ENCODE measurements around the gene CEBPG.
A peak's percentile ranks its signal among the peaks of the same experiment; 100 is the strongest.

The CEBPG gene

GRCh38 chr19:33426621-33427361 is 53.3 kb downstream of the CEBPG start:
- Mint-ChIP-seq H3K36me3 (peaks cover 6% of the 10 kb centered on the region), H3K27ac (no peak overlapping the region), H3K9me3 (no peaks in the 10 kb centered on the region), H3K27me3 (peaks cover 9% of the 10 kb centered on the region), H3K4me1 (peaks cover 9% of the 10 kb centered on the region), H3K4me3 (no peak overlapping the region)
- no peak for ATAC-seq

DNA sequence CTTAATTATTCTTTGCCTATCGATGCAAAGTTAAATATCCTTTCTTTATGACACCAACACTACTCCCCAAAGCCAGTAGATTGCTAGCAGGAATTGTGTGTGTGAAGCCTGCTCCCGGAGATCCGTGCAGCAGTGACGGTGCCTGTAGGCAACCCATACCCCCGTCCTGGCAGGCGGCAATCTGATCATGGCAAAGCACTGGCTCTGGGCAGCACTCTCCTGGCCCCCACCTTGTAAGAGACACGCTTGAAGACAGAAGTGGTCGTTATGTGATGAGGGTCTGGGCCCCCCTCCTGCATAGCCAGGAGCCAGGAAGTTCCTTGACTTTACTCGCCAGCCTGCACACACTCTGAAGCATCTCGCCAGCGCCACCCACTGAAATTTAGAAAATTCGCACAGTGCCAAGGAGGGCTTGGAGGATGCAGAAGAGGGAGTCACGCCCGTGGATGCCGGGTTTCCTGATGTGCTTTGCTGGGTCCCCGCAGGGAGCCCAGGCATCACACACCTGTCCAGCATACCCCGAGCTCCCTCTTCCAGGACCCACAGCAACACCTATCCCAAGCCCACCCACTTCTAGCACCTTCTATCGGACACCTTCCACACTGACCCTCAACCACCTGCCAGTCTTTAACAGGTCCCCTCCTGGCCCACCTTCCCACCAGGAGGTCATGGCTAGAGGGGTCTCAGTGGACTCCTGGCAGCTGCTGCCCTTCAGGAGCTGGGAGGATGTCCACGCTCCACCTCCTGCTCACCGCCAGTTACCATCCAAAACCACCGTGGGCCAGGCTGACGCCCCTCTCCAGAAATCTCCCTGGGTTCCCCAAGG is 54.5 kb downstream of the CEBPG start:
- Mint-ChIP-seq H3K27me3 (peaks cover 9% of the 10 kb centered on the region), H3K4me3 (no peak overlapping the region), H3K9me3 (no peaks in the 10 kb centered on the region), H3K27ac (no peak overlapping the region), H3K36me3 (peaks cover 6% of the 10 kb centered on the region), H3K4me1 (peaks cover 9% of the 10 kb centered on the region)
- no peak for ATAC-seq

GRCh38 chr19:33428627-33429125 is 55.2 kb downstream of the CEBPG start:
- no peak for ATAC-seq
- H3K27ac Mint-ChIP-seq: no peak overlapping the region
- H3K36me3 Mint-ChIP-seq: peaks cover 6% of the 10 kb centered on the region
- H3K4me3 Mint-ChIP-seq: no peak overlapping the region
- no peaks in the 10 kb centered on the region for H3K9me3 Mint-ChIP-seq
- peaks cover 9% of the 10 kb centered on the region for H3K4me1 Mint-ChIP-seq
- H3K27me3 Mint-ChIP-seq: peaks cover 9% of the 10 kb centered on the region

GRCh38 chr19:33429891-33430673 is 56.6 kb downstream of the CEBPG start:
- H3K4me3 Mint-ChIP-seq: no peak overlapping the region
- ATAC-seq: no peak
- H3K4me1 Mint-ChIP-seq: peaks cover 9% of the 10 kb centered on the region
- H3K9me3 Mint-ChIP-seq: no peaks in the 10 kb centered on the region
- peak overlapping the region; percentile 36 for H3K27ac Mint-ChIP-seq
- H3K27me3 Mint-ChIP-seq: peaks cover 9% of the 10 kb centered on the region
- H3K36me3 Mint-ChIP-seq: no peaks in the 10 kb centered on the region

- H3K27ac Mint-ChIP-seq: peak overlapping the region; percentile 36
- H3K4me1 Mint-ChIP-seq: peaks cover 9% of the 10 kb centered on the region
- peaks cover 9% of the 10 kb centered on the region for H3K27me3 Mint-ChIP-seq
- no peak overlapping the region for H3K4me3 Mint-ChIP-seq
- peak; percentile 79 for ATAC-seq
- H3K36me3 Mint-ChIP-seq: peaks cover 2% of the 10 kb centered on the region
- H3K9me3 Mint-ChIP-seq: no peaks in the 10 kb centered on the region
Measured at GRCh38 chr19:33430674-33431277, 57.3 kb downstream of the CEBPG start.

GRCh38 chr19:33432015-33432414 is 58.5 kb downstream of the CEBPG start:
- H3K4me3 Mint-ChIP-seq: no peak overlapping the region
- no peak overlapping the region for H3K27ac Mint-ChIP-seq
- peaks cover 9% of the 10 kb centered on the region for H3K27me3 Mint-ChIP-seq
- H3K9me3 Mint-ChIP-seq: no peaks in the 10 kb centered on the region
- peaks cover 9% of the 10 kb centered on the region for H3K4me1 Mint-ChIP-seq
- peaks cover 12% of the 10 kb centered on the region for H3K36me3 Mint-ChIP-seq
- ATAC-seq: no peak
